Measurements from ENCODE around the gene GOLIM4. TPM values are rescaled to one million over a fixed set of nuclear protein-coding genes. Genes with fewer than 3 reads are reported as not detected.

Gene GOLIM4
- total and polyA plus RNA-seq, 2 of the 13 experiments (the other 11 are each of a cell fraction or from before 2014, with no cell fraction given) = 10.9 to 47.7 TPM

- TF ChIP-seq ZBTB33 (CRISPR knock-in tag; IDR thresholded peaks at IDR 0.05) (no peak), ELK4 (CRISPR knock-in tag; IDR thresholded peaks at IDR 0.05; ENCODE audit: borderline replicate concordance) (no peak), EEA1 (CRISPR knock-in tag; IDR thresholded peaks at IDR 0.05; ENCODE audit: borderline replicate concordance) (no peak), SPEN (CRISPR knock-in tag; IDR thresholded peaks at IDR 0.05; ENCODE audit: low read depth) (no peak), ZNF83 (CRISPR knock-in tag; IDR thresholded peaks at IDR 0.05; ENCODE audit: borderline replicate concordance) (0 out of 2 replicates have a peak, but pooled peaks have one; percentile 14), ZBTB7B (CRISPR knock-in tag; IDR thresholded peaks at IDR 0.05) (no peak), ZNF230 (CRISPR knock-in tag; IDR thresholded peaks at IDR 0.05) (0 out of 2 replicates have a peak, but pooled peaks have one; percentile 54), TBP (CRISPR knock-in tag; IDR thresholded peaks at IDR 0.05) (no peak), CEBPZ (IDR thresholded peaks at IDR 0.05; ENCODE audit: low read length) (no peak), ZC3H13 (CRISPR knock-in tag; IDR thresholded peaks at IDR 0.05) (no peak), MIER3 (CRISPR knock-in tag; IDR thresholded peaks at IDR 0.05; ENCODE audit: borderline replicate concordance) (no peak), RBM39 (IDR thresholded peaks at IDR 0.05; ENCODE audit: low read depth, low read length, poor library complexity, severe bottlenecking) (peak; percentile 27), ZNF484 (CRISPR knock-in tag; IDR thresholded peaks at IDR 0.05; ENCODE audit: borderline replicate concordance, low read depth) (no peak), ZNF446 (CRISPR knock-in tag; IDR thresholded peaks at IDR 0.05) (no peak)
- TF ChIP-seq, protein P1, sequence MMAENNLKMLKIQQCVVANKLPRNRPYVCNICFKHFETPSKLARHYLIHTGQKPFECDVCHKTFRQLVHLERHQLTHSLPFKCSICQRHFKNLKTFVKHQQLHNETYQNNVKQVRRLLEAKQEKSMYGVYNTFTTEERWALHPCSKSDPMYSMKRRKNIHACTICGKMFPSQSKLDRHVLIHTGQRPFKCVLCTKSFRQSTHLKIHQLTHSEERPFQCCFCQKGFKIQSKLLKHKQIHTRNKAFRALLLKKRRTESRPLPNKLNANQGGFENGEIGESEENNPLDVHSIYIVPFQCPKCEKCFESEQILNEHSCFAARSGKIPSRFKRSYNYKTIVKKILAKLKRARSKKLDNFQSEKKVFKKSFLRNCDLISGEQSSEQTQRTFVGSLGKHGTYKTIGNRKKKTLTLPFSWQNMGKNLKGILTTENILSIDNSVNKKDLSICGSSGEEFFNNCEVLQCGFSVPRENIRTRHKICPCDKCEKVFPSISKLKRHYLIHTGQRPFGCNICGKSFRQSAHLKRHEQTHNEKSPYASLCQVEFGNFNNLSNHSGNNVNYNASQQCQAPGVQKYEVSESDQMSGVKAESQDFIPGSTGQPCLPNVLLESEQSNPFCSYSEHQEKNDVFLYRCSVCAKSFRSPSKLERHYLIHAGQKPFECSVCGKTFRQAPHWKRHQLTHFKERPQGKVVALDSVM (CRISPR knock-in tag; IDR thresholded peaks at IDR 0.05) = no peak
- TF ChIP-seq, protein P2, sequence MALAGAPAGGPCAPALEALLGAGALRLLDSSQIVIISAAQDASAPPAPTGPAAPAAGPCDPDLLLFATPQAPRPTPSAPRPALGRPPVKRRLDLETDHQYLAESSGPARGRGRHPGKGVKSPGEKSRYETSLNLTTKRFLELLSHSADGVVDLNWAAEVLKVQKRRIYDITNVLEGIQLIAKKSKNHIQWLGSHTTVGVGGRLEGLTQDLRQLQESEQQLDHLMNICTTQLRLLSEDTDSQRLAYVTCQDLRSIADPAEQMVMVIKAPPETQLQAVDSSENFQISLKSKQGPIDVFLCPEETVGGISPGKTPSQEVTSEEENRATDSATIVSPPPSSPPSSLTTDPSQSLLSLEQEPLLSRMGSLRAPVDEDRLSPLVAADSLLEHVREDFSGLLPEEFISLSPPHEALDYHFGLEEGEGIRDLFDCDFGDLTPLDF (CRISPR knock-in tag; IDR thresholded peaks at IDR 0.05) = peak; percentile 27; the same call in 1 of the 2 replicates
- TF ChIP-seq, protein P3, sequence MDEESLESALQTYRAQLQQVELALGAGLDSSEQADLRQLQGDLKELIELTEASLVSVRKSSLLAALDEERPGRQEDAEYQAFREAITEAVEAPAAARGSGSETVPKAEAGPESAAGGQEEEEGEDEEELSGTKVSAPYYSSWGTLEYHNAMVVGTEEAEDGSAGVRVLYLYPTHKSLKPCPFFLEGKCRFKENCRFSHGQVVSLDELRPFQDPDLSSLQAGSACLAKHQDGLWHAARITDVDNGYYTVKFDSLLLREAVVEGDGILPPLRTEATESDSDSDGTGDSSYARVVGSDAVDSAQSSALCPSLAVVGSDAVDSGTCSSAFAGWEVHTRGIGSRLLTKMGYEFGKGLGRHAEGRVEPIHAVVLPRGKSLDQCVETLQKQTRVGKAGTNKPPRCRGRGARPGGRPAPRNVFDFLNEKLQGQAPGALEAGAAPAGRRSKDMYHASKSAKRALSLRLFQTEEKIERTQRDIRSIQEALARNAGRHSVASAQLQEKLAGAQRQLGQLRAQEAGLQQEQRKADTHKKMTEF (CRISPR knock-in tag; IDR thresholded peaks at IDR 0.05) = no peak; the same call in 1 of the 2 replicates
Measured at GRCh38 chr3:168094877-168095610, 680 bp downstream of the GOLIM4 start (continued).

Measured in HepG2 (cell line).